Occipital lobe (tissue), 2 donors: ENCODE results near the gene RTN4R. TPM values are rescaled to one million over a fixed set of nuclear protein-coding genes. Genes with fewer than 3 reads are reported as not detected.

Source experiments
- DNase-seq: peaks from one replicate; lab custom pipeline; 2025; lab: John Stamatoyannopoulos, UW
- total RNA-seq: library from RNA; depleted of rRNA; stranded (reverse); fragments of >200 nt; gene quantifications from one replicate; pipeline ENCODE4 v1.2.3, GENCODE V29; 2014

RTN4R gene
- total RNA-seq, 1 donor from 2014 or later = 9.5 TPM

DNA sequence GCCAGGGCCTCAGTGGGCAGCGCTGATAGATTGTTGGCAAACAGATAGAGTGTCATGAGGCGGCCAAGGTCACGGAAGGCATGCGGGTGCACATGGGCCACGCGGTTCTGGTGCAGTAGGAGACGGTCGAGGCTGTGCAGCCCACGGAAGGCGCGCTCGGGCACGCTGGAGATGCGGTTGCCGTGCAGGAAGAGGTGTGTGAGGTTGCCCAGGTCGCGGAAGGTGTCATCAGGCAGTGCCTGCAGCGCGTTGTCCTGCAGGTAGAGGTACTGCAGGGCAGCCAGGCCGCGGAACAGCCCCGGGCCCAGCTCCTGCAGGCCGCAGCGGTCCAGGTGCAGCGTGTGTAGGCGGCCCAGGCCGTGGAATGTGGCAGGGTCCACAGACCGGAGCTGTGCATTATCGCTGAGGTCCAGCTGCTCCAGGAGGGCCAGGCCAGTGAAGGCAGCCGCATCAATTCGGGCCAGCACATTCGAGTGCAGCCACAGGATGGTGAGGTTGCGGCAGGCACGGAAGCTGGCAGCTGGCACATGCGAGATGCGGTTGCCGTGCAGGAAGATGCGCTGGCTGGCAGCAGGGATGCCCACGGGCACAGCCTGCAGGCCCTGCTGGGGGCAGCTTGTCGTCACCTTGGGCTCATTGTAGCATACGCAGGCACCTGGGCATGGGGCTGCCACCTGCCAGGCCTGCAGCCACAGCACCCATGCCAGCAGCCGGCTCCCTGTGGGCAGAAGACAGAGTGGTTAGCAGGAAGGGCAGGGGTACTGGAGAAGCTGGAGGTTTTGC, 25.5 kb downstream of the RTN4R start:
- no peak for DNase-seq

DNA sequence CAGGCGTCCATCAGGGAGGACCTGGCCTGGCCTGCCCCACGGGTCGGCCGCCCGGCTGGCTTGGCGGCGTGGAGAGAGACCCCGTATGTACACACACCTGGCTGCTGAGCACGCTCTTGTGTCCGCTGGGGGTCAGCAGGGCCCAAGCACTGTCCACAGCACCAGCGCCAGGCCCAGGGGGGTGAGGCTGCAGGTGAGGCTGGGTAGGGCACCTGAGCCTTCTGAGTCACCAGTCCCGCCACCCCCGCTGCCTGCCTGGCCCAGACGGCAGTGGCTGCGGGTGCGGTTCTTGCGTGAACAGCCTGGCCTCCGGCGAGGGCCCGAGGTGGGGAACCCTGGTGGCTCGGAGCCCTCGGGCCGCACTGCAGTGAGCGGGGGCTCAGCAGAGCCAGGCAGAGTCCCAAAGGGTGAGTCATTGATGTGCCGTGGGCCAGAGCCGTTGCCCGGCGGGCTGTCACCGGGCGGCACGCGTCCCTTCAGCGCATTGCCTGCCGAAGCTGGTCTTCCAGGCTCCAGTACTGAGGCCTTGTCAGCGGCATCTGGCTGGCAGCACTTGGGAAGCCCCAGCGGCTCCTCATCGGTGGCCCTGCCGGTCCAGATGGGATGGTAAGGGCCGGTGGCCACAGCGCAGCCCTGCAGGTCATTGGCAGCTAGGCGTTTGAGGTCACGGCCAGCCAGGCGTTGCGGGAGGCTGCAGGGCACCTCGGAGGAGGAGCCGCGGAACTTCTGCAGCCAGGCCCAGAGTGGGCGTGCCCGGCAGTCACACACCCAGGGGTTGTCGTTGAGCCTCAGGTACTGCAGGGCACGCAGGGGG, 26.3 kb downstream of the RTN4R start:
- DNase-seq = peak; percentile 71

DNA sequence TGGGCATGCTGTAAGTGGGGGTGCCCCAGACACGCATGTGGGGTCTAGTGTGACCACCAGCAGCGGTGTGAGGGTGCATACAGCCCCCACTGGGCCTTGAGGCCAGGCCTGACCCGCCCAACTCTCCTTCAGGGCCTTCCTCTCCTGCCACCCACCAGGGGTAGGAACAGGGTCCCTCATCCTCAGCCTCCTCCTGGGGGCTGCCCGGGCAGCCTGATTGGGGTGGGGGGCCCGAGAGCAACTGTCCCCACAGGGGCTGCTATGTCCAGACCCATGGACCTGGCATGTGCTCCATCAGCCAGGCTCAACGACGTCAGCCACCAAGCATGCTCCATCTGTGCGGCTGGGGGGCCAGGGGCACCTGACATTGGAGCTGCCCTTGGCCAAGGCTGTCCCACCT, 27.2 kb downstream of the RTN4R start:
- no peak for DNase-seq

DNA sequence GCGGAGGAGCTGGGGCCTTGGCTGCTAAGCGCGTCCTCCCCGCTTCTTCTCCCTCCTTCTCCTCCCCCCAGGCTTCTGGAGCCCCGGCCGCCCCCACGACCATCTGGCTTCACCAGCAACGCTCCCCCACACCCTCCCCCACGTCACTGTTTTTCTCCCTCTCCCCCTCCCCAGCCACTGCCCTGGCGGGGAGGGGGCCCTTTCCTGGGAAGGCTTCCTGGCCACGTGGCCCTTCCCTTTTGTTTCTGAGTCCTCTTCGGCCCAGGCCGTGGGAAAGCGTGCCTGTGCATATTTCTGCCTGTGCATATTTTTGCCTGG, 27.7 kb downstream of the RTN4R start:
- DNase-seq = peak; percentile 55

DNA sequence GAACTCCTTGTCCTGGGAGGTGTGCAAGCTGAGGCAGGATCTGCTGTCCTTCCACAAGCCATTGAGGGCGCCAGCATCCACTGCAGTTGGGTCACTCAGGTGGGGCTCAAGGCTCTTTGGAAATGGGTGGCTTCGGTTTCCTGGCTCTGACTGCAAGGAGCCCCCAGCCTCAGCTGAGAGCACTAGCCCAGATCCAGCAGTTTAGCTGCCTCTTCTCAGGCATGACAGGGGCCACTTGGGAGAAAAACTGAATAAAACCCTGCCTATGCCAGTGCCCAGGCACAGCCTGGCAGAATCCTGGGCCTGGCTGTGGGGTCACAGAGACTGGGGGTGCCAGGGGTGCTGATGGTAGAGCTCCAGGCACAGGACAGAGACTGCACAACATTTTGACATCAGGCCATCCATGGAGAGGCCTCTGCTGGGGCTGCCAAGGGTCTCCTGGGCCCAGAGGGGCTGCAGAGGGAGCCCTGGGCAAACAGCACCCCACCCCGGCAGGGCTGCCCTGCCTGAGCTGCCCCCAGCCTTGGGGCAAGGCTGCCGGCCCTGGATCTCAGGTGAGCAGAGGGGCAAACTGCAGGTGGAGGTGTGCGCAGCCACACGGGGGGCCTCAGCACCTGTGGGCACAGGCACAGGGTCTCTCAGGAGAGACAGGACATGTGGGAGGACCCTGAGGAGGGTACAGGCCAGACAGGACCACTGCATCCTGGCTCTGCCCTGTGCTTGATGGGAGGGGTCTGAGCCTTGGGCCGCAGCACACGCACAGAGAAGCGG, 28.3 kb downstream of the RTN4R start:
- no peak for DNase-seq

DNA sequence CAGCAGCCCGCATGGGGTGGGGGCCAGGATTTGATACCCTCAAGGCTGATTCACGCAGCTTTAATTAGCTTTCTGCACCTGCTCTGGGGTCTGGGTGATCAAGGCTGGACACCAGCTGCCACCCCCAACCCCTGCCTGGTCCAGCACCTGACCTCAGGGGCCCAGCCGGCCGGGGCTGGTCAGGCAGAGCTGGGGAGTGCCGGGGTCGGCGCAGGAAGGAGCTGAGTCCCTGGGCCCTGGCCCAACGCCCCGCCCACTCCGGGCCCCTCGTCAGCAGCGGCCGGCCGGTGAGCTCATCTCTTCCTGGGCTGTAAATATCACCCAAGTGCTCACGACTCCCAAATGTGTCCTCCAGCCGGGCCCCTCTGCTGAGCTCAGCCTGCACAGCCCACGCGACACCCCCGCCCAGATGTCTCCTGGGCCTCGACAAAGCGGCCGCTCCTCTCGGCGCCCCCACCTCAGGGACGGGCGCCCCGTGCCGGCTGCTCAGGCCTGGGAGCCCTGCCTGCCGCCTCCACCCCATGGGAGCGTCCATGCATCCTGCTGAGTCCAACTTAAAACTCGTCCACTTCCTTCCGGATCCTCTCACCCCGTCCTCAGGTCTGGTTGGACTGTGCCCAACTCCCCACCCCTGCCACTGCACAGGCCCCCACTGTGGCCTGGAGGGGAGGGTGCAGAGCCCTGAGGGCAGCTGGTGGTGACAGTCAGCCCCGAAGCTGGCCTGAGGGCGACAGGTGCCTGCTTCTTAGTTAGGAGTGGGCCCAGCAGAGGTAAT, 29.0 kb downstream of the RTN4R start:
- DNase-seq = peak; percentile 75

DNA sequence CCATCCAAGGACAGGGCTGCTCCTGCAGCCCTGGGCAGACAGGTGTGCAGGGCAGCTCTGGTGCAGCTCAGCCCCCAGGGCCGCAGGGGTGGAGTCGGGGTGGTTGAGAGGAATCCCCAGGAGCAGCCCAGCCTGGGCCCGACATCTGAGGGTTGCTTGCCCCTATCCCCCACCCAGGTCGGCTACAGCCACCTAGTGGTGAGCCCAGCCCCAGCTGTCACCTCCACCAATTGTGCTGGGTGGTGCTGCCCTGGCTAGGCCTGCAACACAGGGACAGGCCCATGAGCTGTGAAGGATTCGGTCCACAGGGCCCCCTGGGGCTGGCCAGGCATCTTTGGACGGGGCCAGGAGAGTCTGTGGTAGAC, 29.6 kb downstream of the RTN4R start:
- DNase-seq = no peak

DNA sequence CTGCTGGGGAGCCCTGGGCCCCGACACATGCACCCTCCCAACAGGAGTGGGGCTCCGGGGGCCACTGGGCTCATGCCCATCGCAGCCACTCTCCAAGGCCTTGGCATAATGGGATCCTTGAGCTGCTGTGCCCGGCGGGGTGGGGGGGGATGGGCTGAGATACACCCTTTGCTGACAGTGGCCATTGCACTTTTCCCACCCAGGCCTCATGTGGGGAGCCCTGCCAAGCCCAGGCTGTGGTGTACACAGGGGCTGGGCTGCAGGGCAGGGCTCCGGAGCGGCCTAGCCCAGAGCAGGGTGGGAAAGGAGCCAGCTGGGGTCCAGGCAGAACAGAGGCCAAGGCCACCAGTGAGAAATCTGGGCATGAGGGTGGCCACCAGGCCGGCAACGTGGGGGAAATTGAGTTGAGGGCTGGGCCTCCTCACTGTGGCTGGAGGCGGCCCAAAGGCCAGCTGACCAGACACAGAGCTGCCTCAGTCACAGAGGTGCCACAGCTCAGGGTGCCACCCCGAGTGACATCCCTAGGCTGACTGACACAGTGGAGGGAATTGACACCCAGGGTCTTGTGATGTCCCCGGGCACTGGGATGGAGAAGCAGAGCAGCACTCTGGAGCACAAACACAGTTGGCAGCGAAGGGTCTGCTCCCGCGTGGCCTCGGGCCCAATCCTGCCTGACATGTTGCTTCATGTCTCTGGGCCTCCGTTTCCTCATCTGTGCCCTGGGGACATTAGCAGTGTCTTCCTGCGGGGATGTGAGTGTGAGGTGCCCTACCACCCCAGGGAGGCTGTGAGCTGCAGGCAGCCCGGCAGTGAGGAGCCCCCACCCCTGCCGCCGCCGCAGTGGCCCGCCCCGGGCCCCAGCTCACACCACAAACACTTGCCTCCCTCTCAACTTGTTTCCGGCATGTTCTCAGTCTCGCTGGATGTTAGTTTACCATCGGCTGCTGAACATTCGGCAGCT, 30.4 kb downstream of the RTN4R start:
- no peak for DNase-seq

DNA sequence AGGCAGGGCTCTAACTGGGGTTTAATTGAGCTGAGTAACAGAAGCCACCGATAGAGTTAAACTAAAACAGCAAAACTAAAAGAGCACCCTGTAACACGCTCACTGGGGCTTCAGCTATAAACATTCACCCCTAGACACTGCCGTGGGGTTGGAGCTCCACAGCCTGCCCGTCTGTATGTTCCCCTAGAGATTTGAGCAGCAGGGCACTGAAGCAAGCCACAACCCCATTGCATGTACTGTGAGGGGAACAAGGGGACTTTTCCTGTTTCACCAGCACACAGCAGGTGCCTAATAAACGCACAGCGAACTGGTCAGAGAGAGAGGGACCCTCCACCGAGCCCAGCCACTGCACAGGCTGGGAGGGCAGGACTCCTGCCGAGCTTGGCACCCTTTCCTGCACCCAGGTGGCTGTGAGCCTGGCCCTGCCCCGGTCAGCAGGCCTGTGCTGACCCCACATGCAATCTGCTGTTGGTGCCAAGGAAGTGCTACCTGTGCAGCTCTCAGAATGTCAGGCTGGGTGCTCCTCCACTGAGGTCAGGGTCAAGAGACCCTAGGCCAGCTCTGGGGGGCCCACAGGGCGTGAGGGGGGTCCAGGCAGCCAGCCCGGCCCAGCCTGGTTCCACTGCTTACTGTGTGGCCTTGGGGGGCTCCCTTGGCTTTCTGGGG, 31.9 kb downstream of the RTN4R start:
- no peak for DNase-seq

DNA sequence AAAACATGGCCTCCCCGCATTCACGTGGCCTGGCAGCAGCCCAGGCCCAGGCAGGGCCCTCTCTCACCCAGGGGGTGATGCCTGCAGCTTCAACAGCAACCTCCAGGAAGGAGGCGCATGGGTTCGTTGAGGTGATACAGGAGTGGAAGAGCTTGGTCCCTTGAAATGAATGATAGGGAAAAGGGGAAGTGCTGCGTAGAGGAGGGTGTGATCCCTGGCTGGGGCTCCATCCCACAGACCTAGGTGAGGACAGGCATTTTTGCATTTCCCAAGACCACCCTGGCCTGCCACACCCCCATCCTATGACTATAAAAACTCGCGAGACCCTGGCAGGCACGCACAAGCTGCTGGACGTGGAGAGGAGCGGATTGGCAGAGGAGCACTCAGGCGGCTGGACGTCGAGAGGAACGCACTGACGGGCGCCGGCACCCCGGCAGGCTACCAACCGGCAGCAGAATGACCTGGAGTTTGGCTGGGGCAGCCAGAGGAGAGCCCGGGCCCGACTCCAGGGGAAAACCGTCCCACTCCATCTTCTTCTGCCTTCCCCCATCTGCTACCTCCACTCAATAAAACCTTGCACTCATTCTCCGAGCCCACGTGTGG, 32.6 kb downstream of the RTN4R start:
- DNase-seq = no peak

DNA sequence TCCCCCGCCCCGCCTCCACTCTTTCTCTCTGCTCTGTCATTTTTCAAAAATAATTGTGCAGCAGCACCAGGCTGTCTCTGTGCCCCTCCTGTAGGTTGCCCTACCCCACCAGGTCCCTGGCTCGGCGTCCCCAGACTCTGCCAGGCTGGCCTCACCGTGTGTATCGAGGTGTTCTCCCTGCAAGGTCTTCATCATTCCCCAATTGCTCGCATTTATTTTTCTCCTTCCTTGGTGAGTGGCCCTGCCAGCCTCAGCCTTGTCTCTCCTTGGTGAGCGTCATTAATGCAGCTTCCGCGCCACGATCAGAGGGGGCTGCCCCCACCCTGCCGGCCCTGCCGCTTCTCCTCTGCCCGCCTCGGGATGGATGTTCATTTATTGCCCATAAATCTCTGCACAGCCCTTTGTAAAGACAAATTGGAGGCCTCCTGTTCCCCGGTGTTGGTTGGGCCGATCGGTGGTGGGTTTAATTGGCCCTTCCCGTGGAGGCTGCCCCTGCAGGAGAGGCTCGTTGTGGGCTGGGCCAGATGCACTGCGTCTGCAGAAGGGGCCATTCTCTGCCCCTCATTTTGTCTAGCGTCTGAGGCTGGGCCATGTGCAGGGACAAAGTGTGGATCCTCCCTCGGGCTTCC, 33.2 kb downstream of the RTN4R start:
- no peak for DNase-seq

DNA sequence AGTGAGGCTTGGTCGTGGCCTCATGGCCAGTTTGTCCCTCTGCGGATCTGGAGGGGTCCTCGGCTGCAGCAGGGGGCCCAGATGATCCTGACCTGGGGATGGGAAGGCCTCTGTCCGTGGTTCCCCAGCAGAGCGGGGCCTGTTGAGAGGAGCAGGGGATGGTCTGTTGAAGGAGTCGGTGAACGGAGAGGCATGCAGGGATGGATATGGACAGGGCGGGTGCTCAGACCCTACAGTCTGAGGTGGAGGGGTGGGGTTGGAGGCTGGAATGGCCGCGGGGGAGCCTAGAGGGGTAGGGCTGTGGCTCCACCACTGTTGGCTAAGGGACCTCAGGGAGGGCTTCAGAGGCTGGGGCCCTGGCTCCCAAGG, 33.8 kb downstream of the RTN4R start:
- no peak for DNase-seq

DNA sequence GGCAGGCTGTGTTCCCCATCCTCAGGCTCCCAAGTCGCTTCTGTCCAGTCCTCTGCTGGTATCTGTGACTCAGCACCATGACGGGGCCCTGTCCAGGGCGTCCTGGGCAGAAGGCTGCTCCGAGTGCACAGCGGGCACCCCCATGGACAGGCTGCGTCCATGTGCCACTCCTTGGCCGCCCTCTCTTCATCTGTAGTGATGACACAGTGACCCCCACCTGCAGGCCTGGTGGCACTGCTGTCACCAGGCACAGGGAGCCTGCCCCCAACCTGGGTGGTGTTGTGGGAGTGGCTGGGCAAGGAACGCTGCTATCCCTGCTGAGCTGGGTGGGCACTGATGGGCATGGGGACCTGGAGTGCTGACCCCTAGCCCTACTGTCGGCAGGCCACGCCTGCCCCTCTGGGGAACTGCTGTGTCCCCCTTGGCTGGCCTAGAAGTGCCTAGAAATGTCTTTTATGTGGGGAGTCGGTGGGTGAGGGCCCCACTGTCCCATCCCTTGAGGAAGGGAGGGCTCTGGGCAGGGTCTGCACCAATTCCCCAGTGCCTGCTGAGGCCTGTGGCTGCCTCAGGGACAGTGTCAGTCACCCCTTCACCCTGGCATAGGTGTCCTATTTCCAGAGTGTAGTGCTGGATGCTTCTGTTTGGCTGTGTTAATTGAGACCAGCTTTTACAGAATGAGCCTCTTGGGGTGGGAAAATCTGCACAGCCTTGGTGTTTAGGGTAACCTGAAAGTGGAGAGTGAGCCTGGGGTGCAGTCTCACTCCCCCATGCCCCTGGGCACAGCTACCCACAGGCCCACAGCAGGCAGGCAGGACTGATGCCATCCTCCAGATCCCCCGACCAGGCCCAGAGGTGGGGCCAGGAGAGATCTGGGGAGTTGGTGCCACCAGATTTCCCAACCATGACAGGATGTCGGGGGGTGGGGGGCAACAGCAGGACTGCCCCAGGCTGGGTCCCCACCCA, 34.5 kb downstream of the RTN4R start:
- no peak for DNase-seq

DNA sequence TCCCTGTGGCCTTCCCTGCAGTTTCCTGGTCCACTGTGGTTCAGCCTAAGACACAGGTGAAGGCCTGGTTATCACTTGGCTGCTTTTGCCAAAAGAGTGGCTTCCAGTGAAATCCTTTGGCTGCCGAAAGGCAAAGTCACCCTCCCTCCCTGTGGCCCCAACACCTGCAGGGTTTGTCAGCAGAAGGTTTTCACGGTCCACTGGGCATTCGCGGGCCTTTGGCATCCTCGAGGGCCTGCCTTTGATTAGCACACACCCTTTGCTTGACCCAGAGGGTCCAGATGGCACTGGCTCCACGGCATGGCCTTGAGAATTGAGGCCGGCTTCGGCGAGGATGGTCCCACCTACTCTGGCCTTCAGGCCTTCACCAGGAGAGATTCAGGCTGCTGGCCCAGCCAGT, 35.3 kb downstream of the RTN4R start:
- DNase-seq = no peak

DNA sequence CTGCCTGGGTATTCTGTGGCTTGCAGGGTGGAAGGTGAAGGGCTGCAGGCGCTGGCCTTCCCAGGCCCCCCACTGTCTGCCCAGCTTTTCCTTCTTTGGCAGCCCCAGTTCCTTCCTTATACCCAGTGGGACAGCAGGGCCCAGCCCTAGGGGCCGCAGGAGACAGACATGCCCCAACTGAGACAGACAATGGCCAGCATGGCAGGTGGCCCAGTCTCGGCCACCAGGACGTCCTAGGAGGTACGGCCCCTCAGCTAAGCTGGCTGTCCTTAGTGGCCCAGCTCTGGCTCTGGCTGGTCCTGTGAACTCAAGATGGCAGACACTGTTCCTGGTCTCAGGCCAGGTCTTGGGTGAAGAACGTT, 35.9 kb downstream of the RTN4R start:
- DNase-seq = no peak

DNA sequence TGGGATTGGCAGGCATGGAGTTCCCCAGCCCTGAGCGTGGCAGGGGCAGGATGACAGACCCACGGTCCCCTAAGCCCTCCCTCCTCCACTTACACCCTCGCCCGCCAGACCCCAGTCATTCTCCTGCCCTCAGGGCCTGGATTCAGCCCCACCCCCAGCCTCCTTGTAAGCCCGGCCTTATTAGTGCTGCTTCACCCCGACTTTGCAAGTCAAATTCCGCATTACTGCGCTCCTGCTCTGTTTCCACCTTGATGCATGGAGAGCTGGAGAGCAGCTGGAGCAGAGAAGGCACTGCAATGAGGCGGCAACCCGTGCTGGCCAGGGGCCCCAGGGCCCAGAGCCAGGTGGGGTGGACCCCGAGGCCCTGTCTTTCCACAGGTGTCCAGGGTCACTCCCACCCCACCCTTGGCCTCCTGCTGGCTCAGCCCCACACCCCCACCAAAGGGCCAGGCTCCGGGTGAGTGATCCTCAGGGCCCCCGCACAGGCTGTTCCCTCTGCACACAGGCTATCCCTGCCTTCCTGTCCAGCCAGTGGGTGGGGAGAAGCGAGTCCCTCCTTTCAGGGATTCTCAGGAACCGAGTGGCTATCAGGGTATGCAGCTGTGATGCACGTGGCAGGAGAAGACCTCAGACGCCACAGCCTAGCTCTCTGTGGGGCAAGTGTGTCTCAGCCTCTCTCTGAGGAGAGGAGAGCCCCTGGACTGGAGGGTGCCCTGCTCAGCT, 36.4 kb downstream of the RTN4R start:
- no peak for DNase-seq

DNA sequence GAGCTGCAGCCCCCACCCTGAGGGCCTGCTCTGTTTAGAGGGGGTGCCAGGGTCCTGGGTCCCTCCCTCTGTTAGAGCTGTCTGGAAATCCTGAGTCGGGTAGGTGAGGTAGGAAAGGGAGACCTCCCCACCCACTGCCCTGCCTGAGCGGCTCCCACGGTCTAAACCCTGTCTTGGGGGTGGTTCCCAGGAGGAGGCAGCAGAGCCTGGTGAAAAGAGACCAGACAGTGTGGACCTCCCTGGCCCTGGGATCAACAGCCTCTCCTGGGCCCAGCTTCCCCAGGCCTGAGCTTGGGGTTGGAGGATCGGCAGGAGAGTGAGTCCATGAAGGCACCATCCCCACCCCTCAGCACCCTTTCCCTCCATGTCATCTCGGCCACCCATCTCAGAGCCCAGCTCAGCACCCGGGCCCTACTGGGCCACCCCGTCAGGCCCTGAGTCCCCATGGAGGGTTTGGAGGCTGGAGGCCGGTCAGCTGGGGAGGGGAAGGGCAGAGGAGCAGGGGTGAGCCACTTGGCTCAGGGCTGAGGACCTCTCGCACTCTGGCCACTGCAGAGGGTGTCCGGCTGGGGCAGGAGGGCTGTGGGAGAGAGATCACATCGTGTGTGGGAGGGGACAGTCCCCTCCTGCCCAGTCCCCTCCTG, 37.2 kb downstream of the RTN4R start:
- no peak for DNase-seq
